HepG2 (cell line): Measurements from ENCODE around the gene SKI. TPM values are rescaled to one million over a fixed set of nuclear protein-coding genes. Genes with fewer than 3 reads are reported as not detected.

Experiments
- ATF3 ChIP-seq: sonication (generic); formaldehyde crosslinking; IDR thresholded peaks from 2 replicates; pipeline ENCODE4 v1.4.0; 2020; ENCODE audit warnings: missing genetic modification reagents
- ATF5 ChIP-seq: sonication (generic); formaldehyde crosslinking; IDR thresholded peaks from 2 replicates; pipeline ENCODE4 v1.4.0; 2020; ENCODE audit warnings: mild to moderate bottlenecking, low read depth, missing genetic modification reagents
- CAMTA2 ChIP-seq: sonication (generic); formaldehyde crosslinking; IDR thresholded peaks from 2 replicates; pipeline ENCODE4 v1.4.0; 2020; ENCODE audit warnings: mild to moderate bottlenecking, missing genetic modification reagents, borderline replicate concordance
- CCDC6 ChIP-seq: sonication (generic); formaldehyde crosslinking; IDR thresholded peaks from 2 replicates; pipeline ENCODE4 v1.8.1; 2022; ENCODE audit warnings: mild to moderate bottlenecking, missing genetic modification reagents, moderate library complexity
- ESRRA ChIP-seq: sonication (generic); formaldehyde crosslinking; IDR thresholded peaks from 2 replicates; pipeline ENCODE4 v1.5.1; 2020; ENCODE audit warnings: mild to moderate bottlenecking, low read depth, missing genetic modification reagents
- HCFC1 ChIP-seq: fragments of 150-350 bp; IDR thresholded peaks from 2 replicates; pipeline ENCODE4 v1.6.1; 2014; ENCODE audit warnings: low read depth, low read length
- HDAC1 ChIP-seq: sonication (generic); formaldehyde crosslinking; IDR thresholded peaks from 2 replicates; pipeline ENCODE4 v1.5.1; 2020; ENCODE audit warnings: mild to moderate bottlenecking, missing genetic modification reagents
- KDM5A ChIP-seq: fragments of 200-600 bp; sonication (generic); IDR thresholded peaks from 2 replicates; pipeline ENCODE4 v1.7.0; 2018; ENCODE audit warnings: antibody characterized with exemption, mild to moderate bottlenecking, low read length, borderline replicate concordance
- MNT ChIP-seq: fragments of 450-650 bp; IDR thresholded peaks from 2 replicates; pipeline ENCODE4 v1.6.1; 2016
- NR3C1 ChIP-seq: sonication (generic); formaldehyde crosslinking; IDR thresholded peaks from 2 replicates; pipeline ENCODE4 v1.4.0; 2020; ENCODE audit warnings: missing genetic modification reagents
- REXO4 ChIP-seq: sonication (generic); formaldehyde crosslinking; IDR thresholded peaks from 2 replicates; pipeline ENCODE4 v1.8.0; 2022; ENCODE audit warnings: missing genetic modification reagents, mild to moderate bottlenecking, borderline replicate concordance
- RFX3 ChIP-seq: IDR thresholded peaks from 2 replicates; pipeline ENCODE4 v1.6.1; 2016; ENCODE audit warnings: missing biosample characterization, missing genetic modification reagents
- SRY ChIP-seq: sonication (generic); formaldehyde crosslinking; IDR thresholded peaks from 2 replicates; pipeline ENCODE4 v1.8.0; 2022; ENCODE audit warnings: mild to moderate bottlenecking, missing genetic modification reagents
- WIZ ChIP-seq: sonication (generic); formaldehyde crosslinking; IDR thresholded peaks from 2 replicates; pipeline ENCODE4 v1.5.1; 2020; ENCODE audit warnings: mild to moderate bottlenecking, missing genetic modification reagents
- ZBTB25 ChIP-seq: IDR thresholded peaks from 2 replicates; pipeline ENCODE4 v1.6.1; 2018; ENCODE audit warnings: missing genetic modification reagents
- ZBTB49 ChIP-seq: sonication (generic); formaldehyde crosslinking; IDR thresholded peaks from 2 replicates; pipeline ENCODE4 v1.4.0; 2020; ENCODE audit warnings: missing genetic modification reagents, borderline replicate concordance
- ZFP36L2 ChIP-seq: sonication (generic); formaldehyde crosslinking; IDR thresholded peaks from 2 replicates; pipeline ENCODE4 v1.4.0; 2020; ENCODE audit warnings: missing genetic modification reagents
- ZNF441 ChIP-seq: sonication (generic); formaldehyde crosslinking; IDR thresholded peaks from 2 replicates; pipeline ENCODE4 v1.7.0; 2021; ENCODE audit warnings: missing genetic modification reagents, borderline replicate concordance
- ZNF543 ChIP-seq: sonication (generic); formaldehyde crosslinking; IDR thresholded peaks from 2 replicates; pipeline ENCODE4 v1.4.0; 2020; ENCODE audit warnings: mild to moderate bottlenecking, missing genetic modification reagents
- ZNF546 ChIP-seq: sonication (generic); formaldehyde crosslinking; conservative IDR thresholded peaks from 2 replicates; pipeline ENCODE4 v1.8.1; 2023; ENCODE audit warnings: mild to moderate bottlenecking, missing genetic modification reagents
- ZNF572 ChIP-seq: sonication (generic); formaldehyde crosslinking; IDR thresholded peaks from 2 replicates; pipeline ENCODE4 v1.5.1; 2020; ENCODE audit warnings: mild to moderate bottlenecking, missing genetic modification reagents
- ZNF580 ChIP-seq: IDR thresholded peaks from 2 replicates; pipeline ENCODE4 v1.6.1; 2016; ENCODE audit warnings: low read depth, borderline replicate concordance
- ZNF7 ChIP-seq: IDR thresholded peaks from 2 replicates; pipeline ENCODE4 v1.6.1; 2016; ENCODE audit warnings: missing biosample characterization, missing genetic modification reagents
- ZNF879 ChIP-seq: sonication (generic); formaldehyde crosslinking; IDR thresholded peaks from 2 replicates; pipeline ENCODE4 v1.8.1; 2023; ENCODE audit warnings: missing genetic modification reagents
- polyA plus RNA-seq, 8 experiments: library from polyadenylated mRNA; depleted of rRNA in 3 of 8; stranded (reverse) in 7 of 8; unstranded in 1 of 8; fragments of >200 nt; fragmentation: Illumina TruSeq in 4 of 8; extraction: Trizol in 4 of 8; gene quantifications; 2 replicates each; pipeline versions ENCODE4 v1.2.1 to v1.2.3, GENCODE V29; 2011 to 2016; ENCODE audit warnings: low read depth in 4 of 8, missing spikeins in 1 of 8, mixed read lengths in 1 of 8; ENCODE audit not compliant: insufficient read depth in 1 of 8
- total RNA-seq, 5 experiments: library from RNA; depleted of rRNA; stranded (reverse); fragments of >200 nt; fragmentation: Illumina TruSeq; extraction: Trizol; gene quantifications; 2 replicates each; pipeline ENCODE4 v1.2.3, GENCODE V29; 2016; ENCODE audit warnings: low read depth in 1 of 5

The SKI gene
- total and polyA plus RNA-seq, 2 of the 13 experiments (the other 11 are each of a cell fraction or from before 2014, with no cell fraction given), result 4.7 to 6.9 TPM

GRCh38 chr1:2233997-2234761 lies 6.1 kb downstream of the SKI start (continued):
- TF ChIP-seq ATF3 (CRISPR knock-in tag) (peak; percentile 17; the same call in 1 of the 2 replicates), WIZ (CRISPR knock-in tag) (no peak; the same call in 1 of the 2 replicates), MNT (no peak), ZNF580 (CRISPR knock-in tag) (no peak; the same call in 1 of the 2 replicates), ZBTB49 (CRISPR knock-in tag) (0 out of 2 replicates have a peak, but pooled peaks have one; percentile 8), ATF5 (CRISPR knock-in tag) (no peak), NR3C1 (CRISPR knock-in tag) (no peak), ZBTB25 (CRISPR knock-in tag) (peak; percentile 90), HDAC1 (CRISPR knock-in tag) (peak; percentile 69), KDM5A (no peak), CCDC6 (CRISPR knock-in tag) (peak; percentile 77; the same call in 1 of the 2 replicates), HCFC1 (no peak), ZNF879 (no peak), ZNF546 (no peak), ZNF441 (no peak), ZFP36L2 (CRISPR knock-in tag) (no peak), SRY (no peak), REXO4 (CRISPR knock-in tag) (no peak), RFX3 (CRISPR knock-in tag) (no peak), ZNF7 (no peak), ZNF572 (no peak), ESRRA (peak; percentile 50; the same call in 1 of the 2 replicates), ZNF543 (CRISPR knock-in tag) (no peak; the same call in 1 of the 2 replicates), CAMTA2 (CRISPR knock-in tag) (peak; percentile 71; the same call in 1 of the 2 replicates)
